GM12892 (cell line): ENCODE measurements around the gene RCOR1.

Source experiments
- POLR2A ChIP-seq: IDR thresholded peaks from 2 replicates; pipeline ENCODE4 v1.6.1; 2011; ENCODE audit warnings: low read depth, low read length, control low read depth
- POLR2AphosphoS5 ChIP-seq: IDR thresholded peaks from 2 replicates; pipeline ENCODE4 v1.6.1; 2011; ENCODE audit warnings: low read depth, low read length, control low read depth
- TAF1 ChIP-seq: IDR thresholded peaks from 2 replicates; pipeline ENCODE4 v1.6.1; 2011; ENCODE audit warnings: low read depth, mild to moderate bottlenecking, control low read depth, low read length, borderline replicate concordance

DNA sequence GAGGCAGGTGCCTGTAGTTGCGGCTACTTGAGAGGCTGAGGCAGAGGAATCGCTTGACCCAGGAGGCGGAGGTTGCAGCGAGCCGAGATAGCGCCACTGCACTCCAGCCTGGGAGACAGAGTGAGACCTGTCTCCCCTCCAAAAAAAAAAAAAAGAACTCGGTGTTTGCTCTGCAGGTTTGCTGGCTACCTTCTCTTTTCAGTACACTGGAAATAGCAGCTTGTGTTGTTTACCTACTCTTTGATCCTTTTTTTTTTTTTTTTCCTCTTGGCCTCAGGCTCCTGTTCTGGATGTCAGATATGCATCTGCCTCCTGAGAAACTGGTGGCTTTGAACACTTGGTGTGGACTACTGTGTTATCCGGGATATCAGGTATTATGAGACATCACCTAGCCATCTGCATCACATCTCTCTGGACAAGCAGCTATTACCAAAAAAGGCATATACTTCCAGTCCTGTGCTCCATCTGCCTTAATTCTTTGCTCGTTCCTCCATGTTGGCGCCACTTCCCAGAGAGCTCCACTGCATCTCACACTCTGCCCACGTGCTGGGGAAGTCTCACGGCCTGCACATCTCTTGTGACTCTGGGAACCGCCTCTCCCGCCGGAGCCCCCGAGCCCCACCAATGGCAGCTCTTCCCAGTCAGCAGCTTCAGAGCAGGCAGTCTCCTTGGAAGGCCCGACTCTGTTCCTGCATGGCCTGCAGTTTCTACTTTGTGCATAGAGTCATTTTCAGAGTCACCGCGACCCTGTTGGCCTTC is 133.9 kb downstream of the RCOR1 start:
- TF ChIP-seq POLR2AphosphoS5 = no peak
- TF ChIP-seq POLR2A = no peak
- TF ChIP-seq TAF1 = no peak
